Measurements from ENCODE around the gene GRAMD1A.

The GRAMD1A gene

GRCh38 chr19:35069696-35070095 lies 69.6 kb downstream of the GRAMD1A start:
- DNase-seq (ENCODE audit: low read depth in 2 of 2, low spot score in 1 of 2), result no peak

GRCh38 chr19:35070471-35070870 lies 70.3 kb downstream of the GRAMD1A start:
- no peak for DNase-seq (ENCODE audit: low read depth in 2 of 2, low spot score in 1 of 2)

DNA sequence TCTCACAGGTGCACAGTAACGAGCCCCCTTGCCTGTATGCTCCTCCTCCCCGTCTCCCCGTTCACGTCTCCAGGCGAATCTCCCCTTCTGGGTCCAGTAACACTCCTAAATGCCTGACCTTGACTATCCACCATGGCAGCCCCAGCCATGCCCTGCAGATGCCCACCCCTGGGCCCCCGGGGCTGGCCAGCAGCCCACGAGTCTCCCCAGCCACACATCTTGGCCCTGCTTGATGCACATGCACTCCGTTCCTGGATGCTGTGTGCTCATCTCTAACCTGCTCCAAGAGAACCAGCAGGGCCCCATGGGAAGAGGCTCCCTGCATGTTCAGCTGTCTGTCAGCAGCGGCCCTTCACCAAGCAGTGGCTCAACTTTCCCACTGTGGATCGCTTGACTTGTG lies 73.4 kb downstream of the GRAMD1A start:
- DNase-seq (ENCODE audit: low read depth in 2 of 2, low spot score in 1 of 2), result no peak

GRCh38 chr19:35073941-35074340 lies 73.8 kb downstream of the GRAMD1A start:
- DNase-seq (ENCODE audit: low read depth in 2 of 2, low spot score in 1 of 2), result no peak

- no peak for DNase-seq (ENCODE audit: low read depth in 2 of 2, low spot score in 1 of 2)
Measured at GRCh38 chr19:35074426-35075201, 74.5 kb downstream of the GRAMD1A start.

- no peak for DNase-seq (ENCODE audit: low read depth in 2 of 2, low spot score in 1 of 2)
Measured at GRCh38 chr19:35075202-35076025, 75.3 kb downstream of the GRAMD1A start.

- DNase-seq (ENCODE audit: low read depth in 2 of 2, low spot score in 1 of 2), result no peak
Measured at GRCh38 chr19:35076026-35076370, 75.9 kb downstream of the GRAMD1A start.
